ENCODE results near the gene ST3GAL3. TPM values are rescaled to one million over a fixed set of nuclear protein-coding genes. Genes with fewer than 3 reads are reported as not detected.
A peak's percentile ranks its signal among the peaks of the same experiment; 100 is the strongest.

The ST3GAL3 gene
- total and polyA plus RNA-seq, 10 of the 15 experiments (the other 5 are each of a cell fraction or from before 2014, with no cell fraction given): 1.2 to 19.3 (median 11.0) TPM

GRCh38 chr1:43769350-43769908 is 62.1 kb downstream of the ST3GAL3 start (continued):
- no peak for TF ChIP-seq CBFB (IDR thresholded peaks at IDR 0.05; ENCODE audit: low read depth)
- TF ChIP-seq ETV6 (conservative IDR thresholded peaks at IDR 0.05 in 1 of 2, IDR thresholded peaks at IDR 0.05 in 1 of 2; ENCODE audit: borderline replicate concordance in 1 of 2, low read depth in 1 of 2): no peak
- peak; percentile 85 for TF ChIP-seq JUNB (IDR thresholded peaks at IDR 0.05)
- TF ChIP-seq KDM1A (IDR thresholded peaks at IDR 0.05; ENCODE audit: borderline replicate concordance): no peak
- TF ChIP-seq SP1 (IDR thresholded peaks at IDR 0.05; ENCODE audit: low read depth, low read length): no peak
- no peak for TF ChIP-seq RCOR1 (conservative IDR thresholded peaks at IDR 0.05; ENCODE audit: low read depth, low read length)
- TF ChIP-seq EP300 (IDR thresholded peaks at IDR 0.05; ENCODE audit: borderline replicate concordance in 1 of 2, control insufficient read depth in 1 of 2, low read depth in 2 of 2, low read length in 2 of 2): no peak
- no peak for TF ChIP-seq SMC3 (IDR thresholded peaks at IDR 0.05; ENCODE audit: borderline replicate concordance, low read length)
- no peak for TF ChIP-seq SMAD1 (IDR thresholded peaks at IDR 0.05; ENCODE audit: low read depth, partially characterized antibody)
- no peak for TF ChIP-seq BMI1 (IDR thresholded peaks at IDR 0.05; ENCODE audit: borderline replicate concordance)
- no peak for TF ChIP-seq CBX3 (IDR thresholded peaks at IDR 0.05; ENCODE audit: borderline replicate concordance, low read depth)
- TF ChIP-seq BCLAF1 (IDR thresholded peaks at IDR 0.05): no peak
- no peak for TF ChIP-seq SREBF1 (IDR thresholded peaks at IDR 0.05; ENCODE audit: low read length)
- 0 out of 2 replicates have a peak, but pooled peaks have one; percentile 43 for TF ChIP-seq IRF4 (IDR thresholded peaks at IDR 0.05; ENCODE audit: low read depth, low read length)
- no peak for TF ChIP-seq PBX3 (IDR thresholded peaks at IDR 0.05; ENCODE audit: insufficient replicate concordance, low read depth, low read length)
- no peak for TF ChIP-seq REST (IDR thresholded peaks at IDR 0.05; ENCODE audit: low read depth, low read length)
- TF ChIP-seq MYB (IDR thresholded peaks at IDR 0.05; ENCODE audit: borderline replicate concordance, low read depth, low read length): no peak
- no peak for TF ChIP-seq SMAD5 (IDR thresholded peaks at IDR 0.05; ENCODE audit: low read depth)
- TF ChIP-seq ZNF592 (IDR thresholded peaks at IDR 0.05): no peak

Data from GM12878 (cell line).